ENCODE results near the gene GCC2. TPM values are rescaled to one million over a fixed set of nuclear protein-coding genes. Genes with fewer than 3 reads are reported as not detected.

GCC2 gene
- total and polyA plus RNA-seq, 2 of the 8 experiments (the other 6 are each of a cell fraction or from before 2014, with no cell fraction given): 4.6 to 54.9 TPM

DNA sequence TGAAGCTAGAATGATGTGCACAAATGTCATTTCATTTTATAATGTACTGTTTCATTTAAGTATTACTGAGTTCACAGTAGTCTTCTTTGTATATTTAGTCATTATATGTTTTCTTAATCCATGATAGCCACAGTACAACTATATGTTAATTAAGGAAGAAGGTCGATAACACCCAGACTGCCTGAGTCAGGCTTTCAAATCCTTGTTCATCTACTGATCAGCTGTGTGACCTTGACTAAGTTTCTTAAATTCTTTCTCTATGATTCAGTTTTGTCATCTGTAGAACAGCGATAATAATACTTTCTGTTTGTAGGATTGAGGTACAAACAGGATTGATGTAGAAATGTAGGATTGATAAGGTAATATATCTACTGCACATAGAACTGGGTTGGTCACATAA is 5.4 kb downstream of the GCC2 start:
- Histone ChIP-seq H3K23me2 (ENCODE audit: low read depth, low read length) (peaks cover 2% of the 10 kb centered on the region; the same call in 1 of the 2 replicates), H2BK15ac (ENCODE audit: low read length) (no peak overlapping the region), H3K4me2 (ENCODE audit: insufficient read depth in 1 of 2, low read depth in 2 of 2, low read length in 2 of 2) (no peak overlapping the region), H2BK120ac (replicated peaks; ENCODE audit: low read depth, low read length) (no peak overlapping the region), H3K18ac (ENCODE audit: extremely low read depth, low read length) (no peak overlapping the region), H3K36me3 (ENCODE audit: control insufficient read depth in 2 of 4, insufficient read depth in 4 of 4, low read length in 3 of 4) (peaks cover 2 to 43% (median 24%) of the 10 kb centered on the region in 4 experiments), H3K27ac (ENCODE audit: low read depth, low read length) (no peak overlapping the region), H3K4me1 (replicated peaks in 1 of 4; ENCODE audit: control insufficient read depth in 3 of 4, insufficient read depth in 4 of 4, low read length in 3 of 4) (no peaks in the 10 kb centered on the region), H3K4ac (replicated peaks; ENCODE audit: insufficient read length, low read depth, low read length) (no peak overlapping the region), H2BK12ac (ENCODE audit: low read depth, low read length) (no peak overlapping the region), H3K56ac (replicated peaks; ENCODE audit: insufficient read length, low read depth, low read length) (no peak overlapping the region), H2AK5ac (ENCODE audit: low read depth, low read length) (no peak overlapping the region), H4K20me1 (replicated peaks in 1 of 2; ENCODE audit: control insufficient read depth in 1 of 2, insufficient read depth in 2 of 2, low read length in 2 of 2) (no peaks in the 10 kb centered on the region), H3K23ac (ENCODE audit: insufficient read length) (no peak overlapping the region), H3K79me2 (ENCODE audit: control insufficient read depth in 1 of 2, insufficient read depth in 2 of 2, low read length in 2 of 2) (peaks cover 4 to 46% of the 10 kb centered on the region in 2 experiments), H4K5ac (ENCODE audit: insufficient read length, low read depth, low read length) (no peak overlapping the region), H2BK20ac (ENCODE audit: low read length) (no peak overlapping the region), H3K9ac (replicated peaks in 1 of 4; ENCODE audit: extremely low read depth in 1 of 4, low read depth in 3 of 4, low read length in 3 of 4) (no peak overlapping the region), H3K9me3 (ENCODE audit: insufficient read depth in 2 of 2, low read depth in 1 of 2, low read length in 1 of 2) (no peaks in the 10 kb centered on the region), H3K79me1 (ENCODE audit: low read depth, low read length) (no peaks in the 10 kb centered on the region), H3K4me3 (ENCODE audit: extremely low read depth in 1 of 4, insufficient read depth in 2 of 4, low read depth in 3 of 4, low read length in 4 of 4) (no peak overlapping the region), H4K91ac (replicated peaks; ENCODE audit: insufficient read length, low read length) (no peak overlapping the region), H3K14ac (ENCODE audit: insufficient read length) (no peak overlapping the region), H2AFZ (ENCODE audit: low read length) (no peak overlapping the region), H3K27me3 (replicated peaks in 1 of 4; ENCODE audit: control insufficient read depth in 3 of 4, extremely low read depth in 1 of 4, insufficient read depth in 3 of 4, low read length in 3 of 4) (no peaks in the 10 kb centered on the region), H4K8ac (ENCODE audit: extremely low read depth, insufficient read depth, low read length) (no peak overlapping the region), H2BK5ac (ENCODE audit: low read depth, low read length) (no peak overlapping the region)
- POLR2A ChIA-PET (ENCODE audit: partially characterized antibody): no interaction called here
- FAIRE-seq: no peak
- DNase-seq (ENCODE audit: low read depth in 1 of 2, low spot score in 2 of 2): no peak
- CTCF ChIA-PET (ENCODE audit: partially characterized antibody): interaction anchor here (0.6 to 1.2 kb wide), 2 partner anchors 91 to 181 kb away, joined by 3 to 5 read pairs; no protein-coding TSS in a partner anchor
- no peak for TF ChIP-seq BRCA1 (IDR thresholded peaks at IDR 0.05; ENCODE audit: low read depth, low read length)
- no peak for TF ChIP-seq CEBPB (IDR thresholded peaks at IDR 0.05; ENCODE audit: low read depth, low read length)
- WGBS, 2 experiments (ENCODE audit: extremely low coverage in 1 of 2, insufficient coverage in 1 of 2, insufficient read length in 1 of 2, insufficient replicate concordance in 2 of 2, low coverage in 1 of 2, low lambda C conversion rate in 2 of 2, missing lambda C conversion rate in 1 of 2): 98% methylated on average over 2 of the region's 2 CpGs; no CpG with 5 or more reads in 1 of the 2 experiments
